Measurements from ENCODE around the gene PLBD2.
"Not testable (repeated sequence)": the region's sequence is repeated elsewhere in the genome, so short reads cannot be mapped to it uniquely, and the experiment has no call there.

Gene PLBD2

GRCh38 chr12:113347892-113348291 is 10.5 kb upstream of the PLBD2 start:
- Mint-ChIP-seq H3K36me3 (ENCODE audit: low read depth) (no peaks in the 10 kb centered on the region), H3K27ac (no peak overlapping the region), H3K4me3 (no peak overlapping the region), H3K4me1 (ENCODE audit: low read depth) (peaks cover 17% of the 10 kb centered on the region), H3K27me3 (peaks cover 15% of the 10 kb centered on the region), H3K9me3 (no peaks in the 10 kb centered on the region)
- intact Hi-C loops (cut with micrococcal nuclease): no loop called here

DNA sequence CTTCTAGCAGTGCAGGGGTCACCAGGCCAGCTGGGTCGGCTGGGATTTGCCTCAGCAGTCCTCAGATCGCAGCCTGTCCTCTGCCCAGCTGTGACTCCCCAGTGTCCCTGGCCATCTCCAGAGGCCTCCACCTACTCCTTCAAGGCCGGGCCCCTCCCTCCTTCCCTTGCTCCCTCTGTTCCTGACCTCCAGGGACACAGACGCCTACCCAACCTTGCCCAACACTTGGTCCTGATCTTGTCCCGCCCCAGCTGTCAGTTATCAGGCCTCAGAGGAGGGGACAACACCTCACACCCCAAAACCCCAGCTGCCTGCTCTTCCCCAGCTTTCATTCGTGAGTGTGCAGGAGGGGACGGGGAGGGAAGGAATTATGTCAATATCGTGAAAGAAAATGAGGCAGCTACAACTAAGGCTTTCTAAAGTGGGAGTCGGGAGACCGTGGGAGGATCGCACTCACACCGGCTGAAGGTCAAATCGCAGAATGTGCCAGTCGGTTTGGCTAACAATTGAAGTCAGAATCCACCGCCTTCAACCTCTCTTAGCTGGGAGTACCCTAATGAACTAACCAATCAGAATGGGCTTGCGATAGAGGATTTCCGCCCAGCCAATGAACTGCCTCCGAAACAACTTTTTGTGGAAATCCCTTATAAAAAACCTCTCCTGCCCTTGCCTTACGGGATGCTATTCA is 9.4 kb upstream of the PLBD2 start:
- no peaks in the 10 kb centered on the region for H3K36me3 Mint-ChIP-seq (ENCODE audit: low read depth)
- peaks cover 15% of the 10 kb centered on the region for H3K27me3 Mint-ChIP-seq
- H3K27ac Mint-ChIP-seq: no peak overlapping the region
- H3K4me1 Mint-ChIP-seq (ENCODE audit: low read depth): peaks cover 17% of the 10 kb centered on the region
- no peaks in the 10 kb centered on the region for H3K9me3 Mint-ChIP-seq
- no peak overlapping the region for H3K4me3 Mint-ChIP-seq
- intact Hi-C loops (cut with micrococcal nuclease): no loop called here

DNA sequence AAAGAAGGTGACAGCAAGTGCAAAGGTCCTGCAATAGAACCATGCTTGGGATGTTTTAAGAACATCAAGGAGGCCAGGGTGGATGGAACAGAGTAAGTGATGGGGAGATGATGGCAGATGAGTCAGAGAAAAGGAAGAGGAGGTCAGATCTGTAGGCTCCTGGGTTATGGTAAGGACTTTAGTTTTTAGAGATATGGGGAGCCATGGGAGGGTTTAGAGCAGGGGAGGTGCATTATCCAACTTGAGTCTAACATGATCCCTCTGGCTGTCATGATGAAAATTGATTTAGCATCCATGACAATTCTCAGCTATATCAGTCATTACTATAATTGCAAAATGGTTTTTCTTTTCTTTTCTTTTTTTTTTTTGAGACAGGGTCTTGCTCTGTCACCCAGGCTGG is 7.3 kb upstream of the PLBD2 start:
- H3K9me3 Mint-ChIP-seq: no peaks in the 10 kb centered on the region
- peaks cover 16% of the 10 kb centered on the region for H3K4me1 Mint-ChIP-seq (ENCODE audit: low read depth)
- no peaks in the 10 kb centered on the region for H3K36me3 Mint-ChIP-seq (ENCODE audit: low read depth)
- no peak overlapping the region for H3K27ac Mint-ChIP-seq
- intact Hi-C loops (cut with micrococcal nuclease): no loop called here
- H3K27me3 Mint-ChIP-seq: peaks cover 15% of the 10 kb centered on the region
- H3K4me3 Mint-ChIP-seq: no peak overlapping the region

DNA sequence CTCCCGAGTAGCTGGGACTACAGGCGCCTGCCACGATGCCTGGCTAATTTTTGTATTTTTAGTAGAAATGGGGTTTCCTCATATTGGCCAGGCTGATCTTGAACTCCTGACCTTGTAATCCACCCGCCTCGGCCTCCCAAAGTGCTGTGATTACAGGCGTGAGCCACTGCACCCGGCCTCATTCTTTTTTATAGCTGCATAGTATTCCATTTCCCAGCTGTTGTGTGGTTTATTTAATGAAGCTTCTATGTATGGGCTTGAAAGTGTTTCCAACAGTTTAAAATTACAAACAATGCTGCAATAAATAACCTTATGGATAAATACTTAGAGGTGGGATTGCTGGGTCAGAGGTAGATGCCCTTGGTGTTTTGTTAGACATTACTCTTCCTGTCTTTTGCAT is 4.2 kb upstream of the PLBD2 start:
- H3K4me1 Mint-ChIP-seq (ENCODE audit: low read depth); H3K9me3 Mint-ChIP-seq; H3K27me3 Mint-ChIP-seq; H3K4me3 Mint-ChIP-seq; H3K27ac Mint-ChIP-seq; intact Hi-C loops (cut with micrococcal nuclease); H3K36me3 Mint-ChIP-seq (ENCODE audit: low read depth): not testable (repeated sequence)

GRCh38 chr12:113359133-113359938 is 949 bp downstream of the PLBD2 start:
- intact Hi-C loops (cut with micrococcal nuclease): loop anchor here (2.0 kb wide), 1 partner anchor 63 kb away; the partner anchor contains the start of gene SDSL
- peaks cover 33% of the 10 kb centered on the region for H3K4me1 Mint-ChIP-seq (ENCODE audit: low read depth)
- peaks cover 36% of the 10 kb centered on the region for H3K36me3 Mint-ChIP-seq (ENCODE audit: low read depth)
- peak overlapping the region; percentile 84 for H3K27ac Mint-ChIP-seq
- H3K4me3 Mint-ChIP-seq: peak overlapping the region; percentile 90
- no peaks in the 10 kb centered on the region for H3K9me3 Mint-ChIP-seq
- H3K27me3 Mint-ChIP-seq: no peaks in the 10 kb centered on the region

- Mint-ChIP-seq H3K36me3 (ENCODE audit: low read depth) (peaks cover 36% of the 10 kb centered on the region), H3K4me1 (ENCODE audit: low read depth) (peaks cover 33% of the 10 kb centered on the region), H3K27me3 (no peaks in the 10 kb centered on the region), H3K4me3 (peak overlapping the region; percentile 90), H3K27ac (peak overlapping the region; percentile 84), H3K9me3 (no peaks in the 10 kb centered on the region)
- intact Hi-C loops (cut with micrococcal nuclease): loop anchor here (2.0 kb wide), 1 partner anchor 63 kb away; the partner anchor contains the start of gene SDSL
Observed at GRCh38 chr12:113359939-113360748, 1.8 kb downstream of the PLBD2 start.

DNA sequence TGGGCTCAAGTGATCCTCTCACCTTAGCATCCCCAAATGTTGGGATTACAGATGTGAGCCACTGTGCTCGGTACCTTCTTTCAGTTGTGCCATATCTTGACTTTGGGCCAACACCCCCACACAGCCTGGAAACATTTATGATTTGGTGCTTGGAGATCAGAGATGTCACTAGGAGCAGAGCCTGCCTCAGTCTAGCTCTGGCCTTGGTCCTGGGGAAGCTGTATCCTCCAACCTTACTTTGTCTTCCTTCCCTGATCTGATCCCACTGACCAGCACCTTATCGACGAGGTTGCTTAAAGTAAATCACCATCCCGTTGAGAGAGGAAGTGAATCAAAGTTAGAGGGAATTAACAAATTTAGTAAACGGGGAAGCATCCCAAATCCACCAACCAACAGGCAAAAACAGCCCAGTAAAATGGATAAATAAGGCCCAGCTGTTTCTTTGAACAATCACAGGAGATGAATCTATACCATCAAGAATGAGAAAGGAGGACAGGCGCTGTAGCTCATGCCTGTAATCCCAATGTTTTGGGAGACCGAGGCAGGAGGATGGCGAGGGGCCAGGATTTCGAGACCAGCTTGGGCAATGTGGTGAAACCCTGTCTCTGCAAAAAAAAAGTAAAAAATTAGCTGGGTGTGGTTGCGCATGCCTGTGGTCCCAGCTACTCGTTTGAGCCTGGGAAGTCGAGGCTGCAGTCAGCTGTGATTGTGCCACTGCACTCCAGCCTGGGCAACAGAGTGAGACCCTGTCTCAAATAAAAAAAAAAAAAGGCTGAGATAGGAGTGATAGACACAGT is 3.4 kb downstream of the PLBD2 start:
- no peaks in the 10 kb centered on the region for H3K27me3 Mint-ChIP-seq
- intact Hi-C loops (cut with micrococcal nuclease): no loop called here
- no peaks in the 10 kb centered on the region for H3K9me3 Mint-ChIP-seq
- H3K27ac Mint-ChIP-seq: peak overlapping the region; percentile 75
- peaks cover 39% of the 10 kb centered on the region for H3K4me1 Mint-ChIP-seq (ENCODE audit: low read depth)
- peak overlapping the region; percentile 40 for H3K4me3 Mint-ChIP-seq
- H3K36me3 Mint-ChIP-seq (ENCODE audit: low read depth): peaks cover 36% of the 10 kb centered on the region

- Mint-ChIP-seq H3K27ac (no peak overlapping the region), H3K27me3 (no peaks in the 10 kb centered on the region), H3K4me3 (no peak overlapping the region), H3K4me1 (ENCODE audit: low read depth) (peaks cover 57% of the 10 kb centered on the region), H3K9me3 (no peaks in the 10 kb centered on the region), H3K36me3 (ENCODE audit: low read depth) (peaks cover 26% of the 10 kb centered on the region)
- intact Hi-C loops (cut with micrococcal nuclease): no loop called here
Observed at GRCh38 chr12:113364698-113365097, 6.3 kb downstream of the PLBD2 start.

DNA sequence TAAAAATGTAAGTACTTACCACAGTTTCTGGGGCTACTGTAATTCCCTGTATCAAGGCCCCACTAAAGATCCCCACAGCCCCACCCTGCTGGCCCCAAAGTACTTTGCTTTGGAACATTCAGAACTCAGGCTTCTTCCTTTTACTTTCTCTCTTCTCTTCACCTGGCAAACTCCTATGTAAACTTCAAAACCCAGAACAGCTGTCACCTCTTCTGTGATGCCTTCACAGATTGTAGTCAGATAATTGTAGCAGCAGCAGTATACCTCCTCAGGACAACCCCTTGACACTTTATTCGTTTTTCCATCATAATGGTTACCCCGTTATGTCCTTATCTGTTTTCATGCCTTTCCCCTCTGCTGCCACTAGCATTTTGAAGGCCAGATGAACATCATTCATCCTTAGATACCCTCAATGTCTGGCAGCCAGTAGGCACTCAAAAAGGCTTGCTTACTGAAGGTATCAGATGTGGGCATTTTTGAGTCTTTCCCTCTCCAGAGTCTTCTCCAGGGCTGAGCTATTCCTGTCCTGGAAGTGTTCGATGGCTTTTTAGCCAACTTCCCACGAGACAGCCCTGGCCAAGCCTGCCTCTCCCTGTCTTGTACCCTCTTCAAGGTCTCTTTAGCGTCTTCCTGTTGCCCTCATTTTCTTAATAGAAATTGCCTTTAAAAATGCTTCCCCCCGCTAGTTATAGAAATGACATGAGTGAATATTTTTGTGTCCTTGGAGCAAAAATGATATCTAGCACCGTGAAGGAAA is 7.4 kb downstream of the PLBD2 start:
- Mint-ChIP-seq H3K9me3 (no peaks in the 10 kb centered on the region), H3K27me3 (no peaks in the 10 kb centered on the region), H3K4me1 (ENCODE audit: low read depth) (peaks cover 52% of the 10 kb centered on the region), H3K27ac (no peak overlapping the region), H3K36me3 (ENCODE audit: low read depth) (peaks cover 15% of the 10 kb centered on the region), H3K4me3 (no peak overlapping the region)
- intact Hi-C loops (cut with micrococcal nuclease): no loop called here

- Mint-ChIP-seq H3K27me3 (no peaks in the 10 kb centered on the region), H3K4me1 (ENCODE audit: low read depth) (peaks cover 49% of the 10 kb centered on the region), H3K9me3 (no peaks in the 10 kb centered on the region)
Observed at GRCh38 chr12:113366827-113367226, 8.4 kb downstream of the PLBD2 start.

GRCh38 chr12:113368331-113368730 is 9.9 kb downstream of the PLBD2 start:
- Mint-ChIP-seq H3K4me1 (ENCODE audit: low read depth) (peaks cover 43% of the 10 kb centered on the region), H3K4me3 (no peak overlapping the region), H3K36me3 (ENCODE audit: low read depth) (no peaks in the 10 kb centered on the region), H3K9me3 (no peaks in the 10 kb centered on the region), H3K27ac (peak overlapping the region; percentile 38), H3K27me3 (no peaks in the 10 kb centered on the region)
- intact Hi-C loops (cut with micrococcal nuclease): no loop called here

More at GRCh38 chr12:113366827-113367226, 8.4 kb downstream of the PLBD2 start:
- Mint-ChIP-seq H3K27ac (no peak overlapping the region), H3K36me3 (ENCODE audit: low read depth) (peaks cover 6% of the 10 kb centered on the region), H3K4me3 (no peak overlapping the region)
- intact Hi-C loops (cut with micrococcal nuclease): no loop called here

DNA sequence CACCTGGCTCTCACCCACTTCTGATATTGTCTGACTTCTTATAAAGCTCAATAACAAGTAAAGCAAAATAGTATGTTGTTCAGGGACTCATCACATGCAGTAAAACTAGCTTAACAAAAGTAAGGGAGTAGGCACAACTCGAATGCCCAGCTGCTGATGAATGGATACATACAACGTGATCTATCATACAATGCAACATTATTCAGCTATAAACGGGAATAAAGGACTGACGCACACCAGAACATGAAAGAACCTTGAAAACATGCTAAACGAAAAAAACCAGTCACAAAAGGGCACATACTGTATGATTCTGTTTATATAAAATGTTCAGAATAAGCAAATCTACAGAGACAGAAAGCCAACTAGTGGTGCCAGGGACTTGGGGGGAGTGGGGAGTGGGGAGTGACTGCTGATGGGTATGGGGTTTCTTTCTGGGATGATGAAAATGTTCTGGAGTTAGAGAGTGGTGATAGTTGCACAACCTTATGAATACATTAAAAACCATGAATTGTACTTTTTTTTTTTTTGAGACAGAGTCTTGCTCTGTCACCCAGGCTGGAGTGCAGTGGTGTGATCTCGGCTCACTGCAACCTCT is 11.1 kb downstream of the PLBD2 start:
- H3K27ac Mint-ChIP-seq: no peak overlapping the region
- peaks cover 43% of the 10 kb centered on the region for H3K4me1 Mint-ChIP-seq (ENCODE audit: low read depth)
- H3K4me3 Mint-ChIP-seq: no peak overlapping the region
- intact Hi-C loops (cut with micrococcal nuclease): no loop called here
- H3K36me3 Mint-ChIP-seq (ENCODE audit: low read depth): no peaks in the 10 kb centered on the region
- no peaks in the 10 kb centered on the region for H3K27me3 Mint-ChIP-seq
- no peaks in the 10 kb centered on the region for H3K9me3 Mint-ChIP-seq

Measured in dendritic cell treated with granulocyte-macrophage colony-stimulating factor and Interleukin-4, amounts not matched to agents 40 ng/mL and 50 ng/mL, for 4 days (primary cell).